NCI-H1092 treated with DMSO at 0.1 percent for 48 hours (cell line): Measurements from ENCODE around the gene TKT.
"Not testable (repeated sequence)": the region's sequence is repeated elsewhere in the genome, so short reads cannot be mapped to it uniquely, and the experiment has no call there.

Source experiments
- DNase-seq: peaks from one replicate; lab custom pipeline; 2025; lab: John Stamatoyannopoulos, UW

Gene TKT

GRCh38 chr3:53255775-53256703 lies at the start of gene TKT:
TKT (minus strand) TSS chr3:53256022; CDS start chr3:53255942, 80 bp downstream.
- DNase-seq: peak; percentile 60

GRCh38 chr3:53303957-53304356 lies 48.1 kb upstream of the TKT start:
- no peak for DNase-seq

DNA sequence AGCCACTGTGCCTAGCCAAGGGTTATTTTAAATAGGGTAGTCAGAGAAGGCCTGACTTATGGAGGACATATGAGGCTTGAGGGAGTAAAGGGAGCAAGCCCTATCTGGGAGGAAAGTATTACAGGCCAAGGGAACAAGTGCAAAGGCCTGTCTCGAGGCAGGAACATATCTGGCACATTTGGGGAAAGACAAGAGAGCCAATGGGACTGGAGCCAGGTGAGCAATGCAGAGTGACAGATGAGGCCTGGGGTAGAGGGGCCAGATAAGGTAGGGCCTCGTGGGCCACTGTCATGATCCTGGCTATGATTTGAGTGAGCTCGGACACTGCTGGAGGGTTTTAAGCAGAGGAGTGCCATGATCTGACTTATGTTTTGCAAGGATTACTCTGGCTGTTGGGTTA lies 47.7 kb upstream of the TKT start:
- no peak for DNase-seq

DNA sequence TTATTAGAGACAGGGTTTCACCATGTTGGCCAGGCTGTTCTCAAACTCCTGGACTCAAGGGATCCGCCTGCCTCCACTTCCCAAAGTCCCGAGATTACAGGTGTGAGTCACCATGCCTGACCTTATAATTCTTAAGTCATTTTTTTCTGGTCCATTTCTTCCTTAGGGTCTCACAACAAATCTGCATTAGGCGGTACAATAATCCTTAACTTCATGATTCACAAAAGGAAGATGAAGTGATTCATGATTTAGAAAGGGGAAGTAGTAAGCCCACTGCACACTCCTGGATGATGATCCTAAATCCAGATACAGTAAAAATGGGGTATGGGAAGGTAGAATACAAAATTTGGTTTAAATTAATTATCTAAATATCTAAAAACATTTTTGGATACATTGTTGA lies 45.0 kb upstream of the TKT start:
- no peak for DNase-seq

- DNase-seq: peak; percentile 52
Measured at GRCh38 chr3:53299611-53300023, 43.8 kb upstream of the TKT start.

GRCh38 chr3:53295410-53295809 lies 39.6 kb upstream of the TKT start:
- DNase-seq: no peak

GRCh38 chr3:53293867-53294266 lies 38.0 kb upstream of the TKT start:
- DNase-seq: no peak

- DNase-seq: no peak
Measured at GRCh38 chr3:53288214-53288613, 32.4 kb upstream of the TKT start.

- no peak for DNase-seq
Measured at GRCh38 chr3:53287131-53287629, 31.4 kb upstream of the TKT start.

DNA sequence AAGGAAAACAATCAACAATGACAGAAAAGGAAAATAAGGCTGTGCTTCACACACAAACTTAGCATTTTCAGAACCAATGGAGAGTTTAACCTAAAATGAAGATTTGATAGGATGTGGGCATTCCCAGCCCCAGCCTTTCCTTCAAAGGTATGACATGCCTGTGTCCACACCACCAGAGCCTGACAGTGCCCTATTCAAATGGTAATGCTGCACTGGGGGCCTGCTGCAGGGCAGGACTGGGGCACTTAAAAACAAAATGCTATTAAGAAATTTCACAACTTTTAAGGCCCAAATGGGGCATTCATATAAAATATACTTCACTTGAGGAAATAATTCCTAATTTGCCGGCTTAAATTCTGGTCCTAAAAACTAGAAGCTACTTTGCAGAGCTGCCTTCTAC lies 30.9 kb upstream of the TKT start:
- no peak for DNase-seq

GRCh38 chr3:53282581-53282980 lies 26.8 kb upstream of the TKT start:
- no peak for DNase-seq

- no peak for DNase-seq
Measured at GRCh38 chr3:53278667-53279066, 22.8 kb upstream of the TKT start.

DNA sequence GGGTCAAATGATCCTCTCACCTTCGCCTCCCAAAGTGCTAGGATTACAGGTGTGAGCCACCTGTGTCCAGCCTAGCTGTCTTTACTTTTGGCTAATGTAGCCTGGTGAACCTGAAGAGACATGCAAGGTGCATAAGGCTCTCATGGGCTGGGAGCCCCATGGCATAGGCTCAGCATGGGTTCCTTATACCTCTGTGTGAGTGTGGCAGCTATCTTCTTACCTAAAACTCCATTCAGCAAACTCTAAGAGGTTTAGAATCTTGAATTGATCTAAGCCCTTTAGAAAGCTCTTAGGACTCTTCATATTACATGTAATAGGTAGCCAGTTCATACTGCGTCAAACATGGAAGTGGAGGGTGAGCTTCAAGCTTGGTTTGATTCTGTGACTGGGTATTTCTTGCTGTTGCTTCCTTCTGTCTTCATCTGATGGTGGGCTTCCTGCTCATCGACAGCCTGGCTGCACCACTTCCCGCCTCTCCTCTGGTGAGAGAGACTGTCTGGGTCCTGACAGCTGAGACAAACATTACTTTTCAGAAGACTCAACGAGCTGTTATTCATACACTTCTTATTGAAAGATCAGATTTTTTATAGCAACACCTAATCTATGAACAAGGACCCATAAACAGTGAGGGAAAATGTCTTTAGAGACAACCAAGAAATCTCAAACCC lies 19.2 kb upstream of the TKT start:
- no peak for DNase-seq

GRCh38 chr3:53273146-53273670 lies 17.4 kb upstream of the TKT start:
- no peak for DNase-seq

DNA sequence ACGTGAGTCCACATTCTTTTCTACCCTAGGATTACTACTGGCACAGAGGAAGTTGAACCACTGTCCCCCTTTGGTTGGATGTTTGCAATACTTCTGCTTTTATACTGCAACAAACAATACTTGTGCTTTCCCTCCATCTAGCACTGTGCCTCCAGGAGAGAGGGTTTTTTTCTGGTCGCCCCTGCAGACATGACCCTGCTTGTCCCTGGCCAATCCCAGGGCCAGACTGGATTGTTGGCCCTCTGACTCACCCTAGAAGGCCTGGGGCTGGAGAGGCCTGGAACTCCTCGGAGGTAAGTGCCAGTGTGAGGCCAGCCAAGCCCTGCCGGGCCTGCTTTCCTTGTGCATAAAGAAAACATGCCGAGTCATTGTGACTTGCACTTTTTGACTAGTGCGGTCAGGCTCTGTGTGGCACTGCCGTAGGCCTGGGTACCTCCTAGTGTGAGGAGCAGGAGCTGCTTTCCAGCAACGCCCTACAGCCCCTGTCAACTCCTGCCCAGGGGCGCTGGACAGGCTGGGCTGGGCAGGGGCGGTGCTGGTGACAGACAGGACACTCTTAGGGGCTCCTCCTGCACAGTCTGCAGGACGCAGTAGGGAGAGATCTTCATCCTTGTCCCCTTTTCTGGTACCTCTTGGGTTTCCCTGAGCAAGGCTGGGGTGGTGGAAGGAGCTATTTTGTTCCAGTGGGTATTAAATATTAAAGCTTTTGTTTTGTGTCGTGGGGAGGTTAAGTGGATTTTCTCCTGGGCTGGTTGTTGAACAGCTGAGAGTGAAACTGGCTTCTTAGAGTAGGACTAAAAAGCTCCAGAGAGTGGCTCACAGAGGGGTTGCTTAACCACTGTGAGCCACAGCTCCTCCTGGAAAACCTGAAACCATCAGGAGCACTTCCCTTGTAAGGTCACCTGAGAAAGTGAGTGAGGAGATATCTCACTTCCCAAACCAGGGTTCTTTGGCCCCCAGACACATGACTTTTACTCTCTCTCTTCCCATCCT lies 14.4 kb upstream of the TKT start:
- DNase-seq: peak; percentile 17

DNA sequence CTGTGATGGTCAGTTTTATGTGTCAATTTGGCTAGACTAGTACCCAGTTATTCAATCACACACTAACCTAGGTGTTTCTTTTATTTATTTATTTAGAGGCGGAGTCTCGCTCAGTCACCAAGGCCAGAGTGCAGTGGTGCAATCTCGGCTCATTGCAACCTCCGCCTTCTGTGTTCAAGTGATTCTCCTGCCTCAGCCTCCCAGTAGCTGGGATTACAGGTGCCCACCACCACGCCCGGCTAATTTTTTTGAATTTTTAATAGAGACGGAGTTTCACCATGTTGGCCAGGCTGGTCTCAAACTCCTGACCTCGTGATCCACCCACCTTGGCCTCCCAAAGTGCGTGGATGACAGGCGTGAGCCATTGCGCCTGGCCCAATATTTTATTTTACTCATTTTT lies 13.4 kb upstream of the TKT start:
- not testable (repeated sequence) for DNase-seq

DNA sequence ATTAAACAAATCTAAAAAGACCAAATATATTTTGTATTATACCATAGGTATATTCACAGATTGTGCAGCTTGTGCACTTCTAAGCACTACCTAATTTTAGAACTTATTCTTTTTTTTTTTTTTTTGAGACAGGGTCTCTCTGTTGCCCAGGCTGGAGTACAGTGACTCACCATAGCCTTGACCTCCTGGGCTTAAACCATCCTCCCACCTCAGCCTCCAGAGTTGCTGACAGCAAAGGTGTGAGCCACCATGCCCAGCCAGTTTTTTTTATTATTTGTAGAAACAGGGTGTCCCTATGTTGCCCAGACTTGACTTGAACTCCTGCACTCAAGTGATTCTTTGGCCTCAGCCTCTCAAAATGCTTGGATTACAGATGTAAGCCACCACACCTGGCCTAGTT lies 11.9 kb upstream of the TKT start:
- no peak for DNase-seq

DNA sequence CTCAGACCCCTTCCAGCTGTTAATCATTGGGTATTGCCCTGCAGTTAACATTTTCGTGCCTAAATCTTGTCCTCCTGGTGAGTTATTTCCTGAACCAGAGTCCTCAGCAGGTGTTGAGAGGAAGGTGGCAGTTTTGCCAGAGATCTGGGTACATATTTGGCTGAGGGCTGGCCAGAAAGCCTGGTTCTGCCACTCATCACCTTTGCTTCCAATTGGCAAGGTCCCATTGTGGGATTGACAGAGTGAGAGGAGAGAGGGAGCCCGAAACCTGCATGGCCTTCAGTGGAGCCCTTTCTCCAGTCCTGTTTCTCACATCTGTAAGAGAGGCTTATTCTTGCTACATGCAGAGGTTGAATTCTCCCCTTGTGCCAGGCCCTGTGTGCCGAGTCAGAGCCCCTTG lies 8.9 kb upstream of the TKT start:
- no peak for DNase-seq

- DNase-seq: no peak
Measured at GRCh38 chr3:53263907-53264306, 8.1 kb upstream of the TKT start.

GRCh38 chr3:53261712-53262111 lies 5.9 kb upstream of the TKT start:
- DNase-seq: no peak

- no peak for DNase-seq
Measured at GRCh38 chr3:53260286-53260785, 4.5 kb upstream of the TKT start.
